NCI-H2196 treated with DMSO at 0.1 percent for 48 hours (cell line): Measurements from ENCODE around the gene EPB41L3.

ENCODE experiments used
- DNase-seq: peaks from one replicate; lab custom pipeline; 2025; ENCODE audit not compliant: unreplicated experiment; lab: John Stamatoyannopoulos, UW

Gene EPB41L3

DNA sequence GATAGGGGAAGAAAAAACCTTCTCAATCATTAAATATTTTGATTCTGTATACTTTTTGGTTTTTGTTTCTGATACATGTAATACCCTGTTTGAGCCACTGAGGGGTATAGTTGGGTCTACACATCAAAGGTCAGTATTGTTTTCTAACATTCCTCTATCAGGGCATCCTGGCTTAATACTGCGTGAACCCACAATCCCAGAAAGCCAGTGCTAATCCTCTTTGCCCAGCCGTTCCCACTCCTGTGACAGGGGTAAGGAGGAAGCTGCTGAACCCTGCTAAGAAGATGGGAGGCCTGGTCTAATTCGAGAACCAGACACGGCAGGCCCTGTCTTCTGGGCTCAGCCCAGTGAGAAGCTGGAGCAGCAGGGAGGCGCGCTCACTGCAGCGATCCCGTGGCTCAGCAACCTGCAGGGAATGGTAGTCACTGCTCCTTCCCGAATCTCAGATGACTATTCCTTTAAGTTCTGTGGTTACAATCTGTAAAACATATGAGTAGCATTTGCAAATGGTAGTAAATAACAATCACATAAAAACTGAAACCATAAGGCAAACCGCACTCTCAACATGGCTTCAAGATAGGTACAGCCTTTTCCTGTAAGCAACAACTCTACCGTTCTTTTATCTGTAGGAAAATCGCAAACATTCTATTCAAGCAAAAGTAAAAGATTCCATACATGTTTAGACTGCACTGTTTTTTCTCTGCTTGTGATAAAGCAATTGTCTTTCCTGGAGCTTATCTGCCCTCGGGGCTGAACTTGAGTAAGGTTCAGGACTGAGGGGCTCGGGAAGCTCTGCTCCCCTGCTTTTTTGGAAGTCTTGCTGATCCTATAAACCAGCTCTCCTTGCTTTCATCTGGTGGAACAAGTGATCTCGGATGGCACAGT, 87.0 kb downstream of the EPB41L3 start:
- no peak for DNase-seq

DNA sequence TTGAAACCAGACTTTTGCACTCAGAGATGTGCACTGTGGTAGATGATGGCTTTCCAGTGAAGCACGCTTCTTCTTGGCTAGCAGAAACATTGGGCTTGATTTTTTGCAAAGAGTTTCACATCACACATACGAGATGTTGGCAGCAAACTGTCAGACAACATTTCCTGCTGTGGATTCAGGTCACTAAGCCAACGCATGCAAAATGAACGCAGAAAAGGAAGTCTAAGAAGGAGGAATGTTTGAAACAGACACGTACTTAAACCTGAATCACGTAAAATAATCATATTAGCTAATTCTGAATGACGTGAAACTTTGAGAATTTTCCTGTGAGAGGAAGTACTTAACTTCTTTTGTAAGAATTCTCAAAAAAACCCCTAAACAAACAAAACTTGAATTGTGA, 88.1 kb downstream of the EPB41L3 start:
- DNase-seq = no peak

DNA sequence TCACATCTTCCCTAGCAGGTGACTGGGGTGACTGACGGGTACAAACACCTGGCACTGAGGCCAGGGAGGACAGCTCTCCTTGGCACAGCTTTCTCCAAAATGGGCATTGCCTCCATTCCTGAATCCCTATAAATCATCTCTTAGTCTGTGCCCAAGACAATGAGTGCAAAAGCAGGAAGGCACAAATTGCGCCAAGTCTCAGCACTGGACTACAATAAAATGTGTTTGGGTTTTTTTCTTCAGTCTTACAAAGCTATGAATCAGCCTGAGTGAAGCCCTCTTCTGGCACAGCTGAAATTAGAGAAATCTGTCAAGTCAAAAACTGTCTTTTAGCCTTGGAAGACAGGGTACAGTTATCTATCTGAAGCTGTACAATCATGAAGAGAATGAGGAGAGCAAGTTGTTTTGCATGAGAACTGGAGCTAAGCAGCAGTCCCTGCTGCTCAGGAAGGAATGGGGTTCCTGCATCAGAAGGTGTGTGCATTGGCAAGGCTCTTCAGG, 90.8 kb downstream of the EPB41L3 start:
- no peak for DNase-seq

DNA sequence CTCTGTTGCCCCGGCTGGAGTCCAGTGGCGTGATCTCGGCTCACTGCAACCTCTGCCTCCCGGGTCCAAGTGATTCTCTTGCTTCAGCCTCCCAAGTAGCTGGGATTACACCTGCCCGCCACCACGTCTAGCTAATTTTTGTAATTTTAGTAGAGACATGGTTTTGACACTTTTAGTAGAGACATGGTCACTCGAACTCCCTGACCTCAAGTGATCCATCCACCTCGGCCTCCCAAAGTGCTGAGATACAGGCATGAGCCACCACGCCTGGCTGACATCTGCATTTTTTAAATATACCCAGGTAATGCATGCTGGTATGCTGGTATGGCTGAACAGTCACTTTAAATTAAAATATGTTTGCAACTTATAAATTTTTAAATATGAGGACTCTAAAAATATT, 91.9 kb downstream of the EPB41L3 start:
- DNase-seq = no peak

DNA sequence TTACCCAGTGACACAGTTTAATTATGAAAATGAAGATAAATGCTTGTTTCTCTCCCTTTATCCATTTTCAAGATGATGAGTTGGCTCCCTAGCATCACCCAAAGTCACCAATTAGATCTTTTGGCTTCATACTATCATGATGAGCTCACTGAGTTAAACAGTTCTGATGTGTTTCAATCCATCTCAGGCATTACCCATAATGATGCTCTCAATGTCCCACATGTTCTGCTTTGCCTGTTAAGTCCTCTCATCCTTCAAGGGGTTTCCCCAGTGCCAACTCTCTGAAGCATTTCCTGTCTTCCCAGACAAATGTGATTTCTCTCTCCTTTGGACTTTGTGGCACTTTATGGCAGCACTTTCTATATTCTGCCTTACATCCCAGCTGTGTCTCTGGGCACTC, 92.6 kb downstream of the EPB41L3 start:
- no peak for DNase-seq

DNA sequence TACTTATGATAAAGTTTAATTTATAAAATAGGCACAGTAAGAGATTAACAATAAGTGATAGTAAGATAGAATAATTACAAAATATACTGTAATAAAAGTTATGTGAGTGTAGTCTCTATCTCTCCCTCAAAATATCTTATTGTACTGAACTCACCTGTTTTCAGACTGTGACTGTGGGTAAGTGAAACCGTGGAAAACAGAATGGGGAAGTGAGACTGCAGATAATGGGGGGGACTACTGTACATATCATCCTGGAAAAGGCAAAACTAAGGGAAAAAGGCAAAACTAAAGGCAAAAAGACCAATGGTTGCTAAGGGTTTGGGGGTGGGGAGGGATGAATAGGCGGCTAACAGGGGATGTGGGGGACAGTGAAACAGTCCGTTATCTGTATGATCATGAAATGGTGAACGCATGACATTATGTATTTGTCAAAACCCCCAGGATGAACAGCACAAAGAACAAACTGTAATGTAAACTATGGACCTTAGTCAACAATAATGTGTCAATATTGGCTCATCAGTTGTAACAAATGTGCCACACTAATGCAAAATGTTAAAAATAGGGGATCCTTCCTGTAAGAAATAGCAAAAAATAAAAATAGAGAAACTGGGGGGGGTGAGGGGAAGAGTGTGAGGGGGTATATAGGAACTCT, 93.8 kb downstream of the EPB41L3 start:
- no peak for DNase-seq

DNA sequence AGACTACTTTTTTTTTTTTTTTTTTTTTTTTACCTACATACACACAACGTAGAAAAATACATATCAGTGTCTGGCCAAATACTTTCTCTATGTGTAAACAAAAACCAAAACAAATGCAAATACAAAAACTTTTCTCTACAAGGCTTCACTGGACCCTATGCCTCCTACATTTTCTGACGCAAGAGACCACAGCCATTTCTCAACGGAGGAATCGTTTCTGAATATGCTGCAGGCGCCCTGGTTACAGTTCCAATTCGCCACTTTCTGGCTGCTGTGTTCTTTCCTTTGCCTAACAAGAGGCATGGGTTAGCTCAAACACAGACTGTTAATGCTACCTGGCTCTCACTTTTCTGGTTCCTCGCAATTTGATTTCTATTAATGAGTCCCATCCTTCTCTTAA, 96.4 kb downstream of the EPB41L3 start:
- DNase-seq = no peak

DNA sequence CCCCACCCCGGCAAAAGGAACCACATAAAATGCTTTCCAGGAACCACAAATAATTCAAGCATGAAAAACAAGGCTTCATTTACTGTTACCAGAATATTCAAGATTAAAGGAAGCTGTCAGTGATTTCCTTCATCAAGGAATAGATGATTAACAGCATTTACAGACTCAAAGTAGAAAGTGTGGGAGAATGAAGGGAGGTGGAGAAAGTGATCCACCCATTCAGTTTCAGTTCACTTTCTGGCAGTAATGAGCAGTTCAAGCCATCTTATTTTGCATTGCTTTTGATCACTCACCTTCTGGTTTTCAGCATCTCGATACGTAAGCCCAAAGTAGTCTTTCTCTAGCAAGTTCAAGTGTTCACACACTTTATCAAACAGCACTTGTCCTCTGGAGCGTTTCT, 99.0 kb downstream of the EPB41L3 start:
- no peak for DNase-seq

DNA sequence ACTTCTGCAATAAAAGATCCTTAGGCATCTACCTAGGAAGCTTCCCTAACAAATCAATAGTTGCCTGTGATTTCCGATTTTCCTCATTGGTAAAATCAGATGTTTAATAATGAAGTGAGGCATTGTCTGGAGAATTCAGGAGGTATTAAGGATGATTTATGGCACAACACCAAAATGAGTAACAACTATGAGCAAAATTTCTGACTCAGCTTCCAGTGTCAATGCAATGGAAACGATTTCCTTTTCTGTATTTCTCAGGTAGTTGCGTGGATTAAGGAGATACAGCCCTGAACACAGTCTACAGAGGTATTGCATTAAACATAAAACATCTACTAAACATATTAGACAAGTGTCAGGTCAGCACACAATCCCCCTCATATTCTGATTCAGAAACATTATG, 99.5 kb downstream of the EPB41L3 start:
- DNase-seq = no peak

DNA sequence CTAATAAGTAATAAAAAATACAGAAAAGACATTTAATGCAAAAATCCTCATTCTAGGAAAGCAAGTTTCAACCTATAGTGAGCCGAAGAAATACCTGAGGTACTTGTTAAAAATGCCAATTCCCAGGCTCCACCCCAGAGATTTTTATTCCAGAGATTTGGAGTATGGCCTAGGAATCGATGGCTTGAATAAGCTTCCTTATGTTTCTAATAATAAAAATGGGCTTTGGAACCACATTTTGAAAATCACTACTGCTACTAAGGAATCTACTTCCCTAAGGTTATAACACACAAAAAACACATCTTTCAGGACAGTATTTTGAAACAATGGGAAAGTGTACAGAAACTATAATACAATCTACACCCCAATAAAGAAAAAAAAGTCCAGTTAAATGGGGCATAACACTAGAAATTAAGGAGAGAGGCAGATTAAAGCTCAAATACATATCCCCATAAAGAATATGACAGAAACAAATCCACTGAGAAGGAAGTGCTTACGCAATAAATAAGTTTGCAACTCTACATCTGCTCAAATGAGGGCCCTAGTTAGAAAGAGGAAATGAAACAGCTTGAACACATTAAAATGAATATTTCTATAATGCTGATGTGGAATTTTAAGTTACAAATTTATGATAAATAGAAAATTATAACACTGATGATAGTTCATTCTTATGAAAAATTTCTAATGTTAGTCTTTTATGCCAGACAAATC, 103.7 kb downstream of the EPB41L3 start:
- DNase-seq = no peak

DNA sequence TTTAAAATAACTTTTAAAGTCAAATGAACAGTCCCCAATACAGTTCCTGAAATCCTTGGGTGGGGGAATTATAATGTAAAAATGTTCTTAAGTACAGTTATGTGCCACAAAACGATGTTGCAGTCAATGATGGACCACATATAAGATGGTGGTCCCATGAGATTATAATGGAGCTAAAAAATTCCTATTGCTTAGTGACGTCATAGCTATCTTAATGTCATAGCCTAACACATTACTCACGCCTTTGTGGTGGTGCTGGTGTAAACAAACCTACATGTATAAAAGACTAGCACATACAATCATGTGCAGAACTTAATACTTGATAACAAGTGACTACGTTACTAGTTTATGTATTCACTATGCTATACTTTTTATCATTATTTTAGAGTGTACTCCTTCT, 109.4 kb downstream of the EPB41L3 start:
- DNase-seq = no peak

DNA sequence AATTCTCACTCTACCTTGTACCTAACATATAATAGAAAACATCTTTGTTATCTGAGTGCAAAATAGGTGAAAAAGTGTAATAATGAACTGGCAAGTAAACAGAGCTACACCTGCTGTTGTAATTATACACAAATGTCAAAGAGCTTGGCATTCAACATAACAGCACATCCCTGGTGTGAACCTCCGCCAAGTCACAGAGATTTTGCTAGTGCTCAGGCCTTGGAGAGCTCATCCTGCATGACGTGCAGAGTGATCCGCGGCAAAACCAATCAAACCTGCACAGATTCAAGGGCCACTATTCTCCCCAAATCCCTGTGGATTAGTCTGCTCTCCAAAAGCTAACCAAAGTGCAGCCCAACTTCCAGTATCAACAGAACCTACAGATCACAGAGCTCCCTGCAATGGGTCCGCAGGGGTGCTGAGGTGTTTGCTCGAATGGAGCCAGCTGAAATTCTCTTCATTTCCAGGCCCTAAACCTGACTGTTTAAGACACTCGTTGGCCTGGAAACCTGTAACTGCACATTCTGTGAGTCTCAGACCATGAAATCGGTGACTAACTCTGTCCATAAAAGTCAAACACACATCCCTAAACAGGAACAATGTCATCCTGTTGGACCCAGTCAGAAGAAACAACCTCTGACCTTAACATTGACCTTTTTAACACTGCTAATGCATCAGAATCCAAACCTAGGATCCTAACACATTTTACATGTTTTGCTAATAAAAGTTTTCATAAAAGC, 111.8 kb downstream of the EPB41L3 start:
- DNase-seq = no peak

DNA sequence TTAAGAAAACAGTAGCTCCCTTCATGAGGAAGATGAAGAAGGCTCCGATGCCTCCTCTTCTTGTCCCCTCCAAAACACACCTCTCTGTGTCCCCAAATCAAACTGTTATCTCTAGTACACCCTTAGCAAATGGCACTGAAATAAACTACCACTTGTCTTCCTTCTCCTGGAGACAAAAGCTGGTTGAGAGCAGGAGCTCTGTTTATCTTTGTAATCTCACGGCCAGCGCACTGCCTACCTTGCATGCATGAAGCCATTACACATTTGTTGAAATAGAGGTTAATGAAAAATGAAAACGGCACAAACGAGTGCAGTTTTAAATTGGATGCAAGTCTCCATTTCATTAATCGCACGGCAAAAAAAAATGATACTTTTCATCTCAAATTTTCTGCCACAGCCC, 113.7 kb downstream of the EPB41L3 start:
- no peak for DNase-seq

DNA sequence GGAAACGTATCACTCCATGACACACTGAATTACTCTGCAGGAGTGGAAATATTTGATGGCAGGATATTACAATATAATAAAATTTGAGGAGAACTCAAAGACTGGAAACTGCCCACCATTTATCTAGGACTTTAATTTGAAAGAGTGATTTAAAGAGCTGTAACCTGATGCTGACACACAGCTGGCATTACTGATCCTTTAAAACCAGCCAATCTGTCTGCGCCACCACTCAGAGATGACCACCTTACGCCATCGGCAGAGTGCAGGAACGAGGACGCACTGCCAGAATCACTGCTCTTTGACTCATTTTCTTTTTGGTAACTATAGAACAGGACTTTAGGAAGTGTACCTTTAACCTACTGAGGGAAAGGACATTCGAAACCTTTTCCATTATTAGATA, 114.1 kb downstream of the EPB41L3 start:
- no peak for DNase-seq

DNA sequence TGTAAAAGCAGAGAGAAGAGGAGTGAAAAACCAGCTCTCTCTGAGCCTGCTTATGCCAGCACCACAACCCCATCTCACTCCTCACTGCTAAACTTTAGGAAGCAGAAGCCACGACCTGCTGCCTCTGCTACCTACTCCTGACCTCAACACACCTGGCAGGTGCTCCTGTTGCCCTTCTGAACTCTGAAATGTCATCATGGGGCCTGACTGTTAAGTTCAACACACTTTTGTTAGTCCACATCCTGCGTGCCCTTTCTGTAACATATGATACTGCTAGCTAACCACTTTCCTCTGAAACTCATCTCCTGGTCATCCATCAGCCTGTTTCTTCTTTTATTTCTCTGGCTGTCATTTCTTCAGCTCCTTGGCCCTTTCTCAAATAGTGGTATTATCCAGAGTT, 118.1 kb downstream of the EPB41L3 start:
- DNase-seq = no peak

DNA sequence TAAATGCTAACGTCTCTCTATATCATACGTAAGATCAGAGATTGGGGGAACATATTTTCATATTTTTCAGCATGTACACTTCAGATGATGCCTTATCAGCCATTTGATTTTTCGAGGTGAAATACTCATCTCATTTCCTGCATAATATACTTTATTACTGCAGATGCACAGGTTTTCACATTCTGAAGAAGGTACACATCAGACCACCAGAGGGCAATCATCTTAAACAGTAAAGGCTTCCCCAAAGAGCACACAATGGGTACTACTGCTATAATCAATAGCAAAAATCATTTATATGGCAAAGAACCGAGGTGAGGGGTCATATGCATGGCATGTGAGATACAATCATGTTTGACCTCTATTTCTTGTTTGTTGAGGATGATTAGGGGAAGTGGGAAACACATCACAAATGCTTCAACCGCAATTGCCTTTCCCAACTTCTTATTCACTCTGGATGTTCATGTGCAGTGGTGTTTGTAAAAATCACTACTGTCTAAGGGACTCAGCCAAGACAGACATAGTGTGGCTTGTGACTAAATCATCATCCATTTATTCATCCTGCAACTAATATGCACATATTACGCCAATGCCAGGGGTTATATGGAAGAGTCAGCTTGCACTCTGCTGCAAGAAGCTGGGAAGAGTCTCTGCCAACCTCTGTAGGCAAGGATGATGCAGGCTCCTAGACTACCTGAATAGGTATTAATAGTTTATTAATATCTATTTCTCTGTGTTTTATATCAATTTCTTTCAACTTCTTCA, 118.7 kb downstream of the EPB41L3 start:
- no peak for DNase-seq

DNA sequence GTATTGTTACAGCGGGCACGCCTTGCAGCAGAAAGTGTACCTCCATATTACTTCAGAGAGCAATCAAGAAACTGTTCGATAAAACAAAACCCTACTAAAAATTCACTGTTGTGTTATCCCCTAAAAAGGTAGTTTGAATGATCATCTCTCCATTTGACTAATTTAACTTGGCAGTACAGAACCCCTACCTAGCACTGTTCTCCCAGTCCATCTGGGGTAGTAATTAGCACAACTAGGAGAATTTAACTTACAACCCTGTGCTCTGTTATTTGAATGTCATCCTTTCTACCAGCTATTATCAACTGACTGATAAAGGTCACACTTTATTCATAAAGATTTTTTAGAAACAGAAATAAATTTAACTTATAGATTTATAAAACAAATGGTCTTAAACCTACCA, 121.2 kb downstream of the EPB41L3 start:
- DNase-seq = no peak

DNA sequence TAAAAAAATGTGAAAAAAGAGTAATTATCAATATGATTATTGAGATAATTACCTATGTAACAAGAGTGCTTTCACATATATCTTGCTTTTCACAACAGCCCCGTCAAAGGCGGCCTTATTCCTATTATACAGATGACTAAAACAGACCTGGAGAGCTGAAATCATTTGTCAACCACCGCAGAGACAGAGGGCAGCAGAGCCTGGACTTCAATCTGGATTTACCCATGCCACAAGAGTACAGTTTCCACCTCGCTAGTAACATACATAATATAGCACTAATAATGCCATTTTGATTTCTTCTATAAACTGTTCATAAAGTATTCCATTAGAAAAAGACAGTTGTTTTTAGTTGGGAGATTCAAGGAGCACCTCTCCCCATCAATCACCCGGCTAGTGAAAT, 121.8 kb downstream of the EPB41L3 start:
- DNase-seq = no peak

DNA sequence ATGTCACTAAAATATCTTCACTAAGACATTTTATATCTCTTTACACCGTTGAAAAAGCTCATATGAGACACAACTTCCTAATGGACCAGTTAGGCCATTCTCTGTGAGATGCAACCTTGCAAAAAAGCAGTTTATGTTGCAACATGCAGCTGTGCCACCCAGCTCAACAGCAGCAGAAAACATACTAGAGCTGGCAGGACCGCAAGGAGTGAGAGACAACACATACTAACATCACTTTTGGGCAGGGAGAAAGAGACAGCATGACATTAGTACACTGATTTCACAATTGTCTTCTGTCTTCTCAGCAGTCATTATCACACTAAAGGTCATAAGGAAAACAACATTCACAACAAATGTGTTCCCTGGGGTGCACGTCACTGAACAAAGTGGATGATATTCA, 122.9 kb downstream of the EPB41L3 start:
- no peak for DNase-seq

DNA sequence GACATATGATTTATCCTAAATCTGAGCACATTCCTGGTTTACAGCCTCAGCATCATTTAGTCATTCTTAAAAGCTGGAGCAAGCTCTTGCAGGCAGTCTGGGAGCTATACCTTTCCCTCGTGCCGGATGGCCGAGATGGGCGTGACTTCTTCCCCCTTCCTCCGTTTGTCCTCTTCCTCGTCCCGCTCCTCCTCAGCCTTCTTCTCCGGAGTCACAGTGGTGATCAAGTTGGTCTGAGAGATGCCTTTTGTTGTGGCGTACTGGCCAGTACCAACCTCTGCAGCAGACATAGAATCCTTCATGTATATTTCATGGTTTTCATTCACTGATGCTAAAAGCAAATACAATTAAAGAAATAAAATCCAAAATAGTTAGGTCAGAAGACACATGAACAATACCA, 124.2 kb downstream of the EPB41L3 start:
- no peak for DNase-seq
